Stimulated activated naive CD4-positive, alpha-beta T cell treated with Interleukin-2 at 50 U/mL for 16 hours (primary cell): ENCODE measurements around the gene HDAC4.

Source experiments
- DNase-seq: peaks from one replicate; lab custom pipeline; 2025; lab: John Stamatoyannopoulos, UW

HDAC4 gene

DNA sequence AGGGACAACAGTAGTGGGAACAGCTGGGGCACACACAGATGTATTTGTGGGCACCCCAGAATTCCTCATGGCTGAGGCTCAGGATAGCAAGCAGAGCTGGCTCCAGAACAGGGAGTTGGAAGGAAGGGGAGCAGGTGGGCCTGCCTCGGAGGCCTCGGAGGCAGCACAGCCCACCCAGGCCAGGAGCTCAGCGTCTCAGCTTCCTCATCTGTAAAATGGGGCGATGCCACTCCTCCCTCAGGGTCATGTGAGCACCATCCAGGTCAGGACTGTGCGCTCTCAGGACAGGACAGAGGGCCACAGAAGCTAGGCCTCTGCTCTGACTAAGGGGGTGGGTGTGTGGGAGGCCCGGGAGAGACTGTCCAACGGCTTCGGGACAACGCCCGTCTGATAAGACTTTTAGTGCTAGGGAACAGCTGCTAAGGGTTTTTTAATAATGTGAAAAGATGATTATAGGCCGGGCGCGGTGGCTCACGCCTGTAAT, 106.2 kb downstream of the HDAC4 start:
- DNase-seq, result no peak

DNA sequence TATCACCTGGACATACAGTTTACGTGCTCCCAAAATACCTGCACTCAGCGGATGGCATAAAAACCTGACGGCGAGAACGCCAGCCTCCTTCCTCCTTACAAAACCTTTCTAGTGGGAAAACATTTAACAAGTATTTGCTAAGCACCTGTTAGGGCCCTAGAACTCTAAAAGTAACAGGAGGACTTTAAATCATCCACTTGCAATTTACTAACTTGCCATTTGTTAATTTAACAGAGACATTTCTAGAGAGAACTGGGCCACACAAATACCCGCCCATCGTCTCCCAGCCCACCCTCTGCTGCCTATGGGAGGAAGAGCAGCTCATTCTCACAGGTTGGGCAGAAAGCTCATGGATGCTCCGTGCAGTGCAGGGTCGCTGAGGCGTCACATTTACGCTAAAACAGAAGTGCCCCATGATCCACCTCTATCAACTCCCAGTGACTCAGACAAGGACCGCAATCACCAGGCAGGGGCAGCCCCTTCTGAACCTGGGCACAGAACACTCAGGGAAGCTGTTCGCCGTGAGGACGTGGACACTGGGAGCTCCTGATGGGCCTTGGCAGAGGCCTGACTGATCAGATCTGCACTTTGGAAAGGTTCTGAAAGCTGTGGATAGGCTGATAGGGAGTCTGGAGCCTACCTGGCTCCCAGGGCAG, 106.9 kb downstream of the HDAC4 start:
- DNase-seq, result peak; percentile 59

DNA sequence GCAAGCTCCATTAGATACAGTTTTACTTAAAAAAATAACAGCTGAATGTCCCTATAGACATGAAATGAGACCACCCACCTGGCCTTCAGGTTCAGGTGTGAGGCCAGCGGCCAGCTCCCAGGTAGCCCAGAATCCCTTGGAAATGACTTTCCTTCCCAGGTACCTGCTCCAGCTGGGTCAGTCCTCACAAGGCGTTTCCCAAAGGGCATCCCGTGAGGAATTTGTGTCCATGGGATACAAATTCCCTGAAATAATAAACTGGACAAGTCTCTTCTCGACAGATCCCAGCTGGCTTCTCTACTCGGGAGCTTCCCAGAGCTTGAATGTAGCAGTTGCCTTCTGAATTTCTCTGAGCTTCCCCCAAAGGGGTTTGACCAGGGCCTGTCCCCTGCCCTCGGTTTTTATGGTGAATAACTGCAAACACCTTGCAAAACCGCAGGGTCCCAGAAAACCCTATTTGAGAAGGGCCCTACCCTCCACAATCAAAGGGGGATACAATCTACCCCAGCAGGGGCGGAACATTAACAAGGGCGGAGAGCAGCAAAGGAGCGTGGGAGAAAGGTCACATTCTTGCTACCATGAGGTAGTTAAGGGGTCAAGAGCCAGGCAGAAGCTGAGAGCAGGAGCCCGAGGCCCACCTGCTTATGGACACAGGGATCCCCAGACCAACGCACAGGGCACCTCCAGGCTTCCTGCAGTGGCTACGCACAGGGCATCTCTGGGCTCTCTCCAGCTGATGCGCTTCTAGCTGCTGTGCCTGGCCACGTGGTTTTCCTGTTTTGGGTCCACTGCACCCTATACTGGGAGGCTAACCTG, 107.7 kb downstream of the HDAC4 start:
- no peak for DNase-seq

DNA sequence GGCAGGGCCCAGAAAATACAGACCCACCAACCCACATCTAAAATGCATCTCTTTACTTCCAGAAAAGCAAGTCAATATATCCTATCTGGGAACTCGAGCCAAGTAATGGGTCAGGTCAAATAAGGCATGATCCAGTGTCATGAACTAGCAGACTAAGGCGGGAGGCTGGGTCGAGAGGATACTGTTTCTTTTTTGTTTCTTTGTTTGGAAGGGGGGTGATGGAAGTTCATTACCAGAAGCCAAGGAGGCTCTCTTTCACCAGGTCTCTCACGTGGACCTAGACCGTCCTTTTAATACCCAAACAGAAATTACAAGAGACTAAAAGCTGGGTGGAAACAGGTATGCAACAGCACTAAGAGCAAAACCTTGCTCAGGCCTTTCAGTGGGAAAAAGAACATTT, 108.3 kb downstream of the HDAC4 start:
- DNase-seq, result no peak

DNA sequence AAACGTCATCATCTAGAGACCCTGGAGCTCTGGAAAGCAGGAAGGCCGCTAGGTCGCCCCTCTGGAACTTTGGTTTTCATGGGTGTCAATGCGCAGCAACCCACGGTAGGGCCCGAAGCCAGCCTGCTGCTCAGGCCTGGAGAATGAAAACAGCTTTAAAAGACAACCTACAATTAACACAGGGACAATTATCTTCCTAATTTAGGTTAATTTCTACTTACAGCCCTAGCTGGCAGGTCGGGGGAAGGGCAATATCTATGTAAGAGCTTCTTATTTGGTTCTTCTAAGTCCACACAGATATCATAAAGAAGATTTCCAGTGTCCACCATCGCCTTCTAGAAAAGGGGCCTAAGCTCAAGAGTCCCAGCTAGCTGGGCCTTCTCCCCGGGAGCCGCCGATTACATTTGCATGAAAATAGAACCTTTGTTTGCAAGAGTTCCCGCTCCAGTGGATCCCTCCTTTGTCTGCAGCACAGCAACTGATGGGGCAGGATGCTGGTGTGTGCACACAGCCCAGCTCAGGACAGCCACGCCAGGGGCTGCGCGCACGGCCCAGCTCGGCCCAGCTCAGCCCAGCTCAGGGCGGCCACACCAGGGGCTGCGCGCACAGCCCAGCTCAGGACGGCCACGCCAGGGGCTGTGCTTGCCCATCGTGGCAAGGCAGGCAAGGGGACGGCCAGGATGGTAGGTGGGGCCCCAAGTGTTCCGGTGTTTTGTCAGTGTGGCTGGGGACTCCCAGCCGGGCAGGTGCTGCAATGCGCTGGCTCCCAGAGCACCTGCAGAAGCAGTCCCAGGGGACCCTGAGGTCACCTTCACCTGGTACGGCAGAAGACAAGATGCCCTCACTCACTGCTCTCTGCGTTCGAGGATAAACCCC, 109.1 kb downstream of the HDAC4 start:
- DNase-seq, result no peak

DNA sequence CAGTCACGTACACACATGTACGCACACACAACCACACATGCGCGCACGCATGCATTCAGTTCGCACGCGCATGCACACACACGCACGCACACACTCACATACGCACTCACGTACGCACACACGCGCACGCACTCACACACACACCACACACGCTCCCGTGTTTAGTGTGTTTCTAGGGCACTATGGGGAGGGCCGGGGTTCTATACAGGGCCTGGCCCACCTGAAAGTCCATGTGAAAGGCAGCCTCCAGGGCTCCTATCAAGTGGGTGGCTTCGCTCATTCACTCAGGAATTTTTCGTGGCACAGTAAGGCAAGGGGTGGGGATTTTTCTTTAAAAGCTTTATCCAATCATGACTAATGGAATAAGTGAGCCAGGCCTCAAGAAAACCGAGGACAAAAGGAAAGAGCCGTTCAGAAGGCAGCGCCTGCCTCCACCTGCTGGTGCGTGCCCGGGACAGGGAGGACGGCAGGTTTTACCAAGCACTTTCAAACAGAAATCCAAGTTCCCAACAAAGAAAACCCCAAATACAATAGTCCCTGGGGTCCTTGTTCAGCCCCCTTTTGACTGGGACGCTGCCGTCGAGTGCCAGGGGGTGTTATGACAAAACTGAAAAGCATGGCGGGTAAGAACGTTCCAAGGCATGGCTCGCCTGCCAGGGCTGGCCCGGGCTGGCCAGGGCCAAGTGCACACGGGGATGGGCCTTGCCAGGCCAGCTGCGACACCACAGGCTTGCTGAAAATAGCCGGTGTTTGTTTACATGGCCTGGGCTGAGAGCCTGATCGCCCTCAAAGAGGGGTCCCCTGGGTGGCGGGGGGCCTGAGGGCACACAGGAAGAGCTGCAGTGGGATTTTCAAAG, 110.0 kb downstream of the HDAC4 start:
- DNase-seq, result no peak

DNA sequence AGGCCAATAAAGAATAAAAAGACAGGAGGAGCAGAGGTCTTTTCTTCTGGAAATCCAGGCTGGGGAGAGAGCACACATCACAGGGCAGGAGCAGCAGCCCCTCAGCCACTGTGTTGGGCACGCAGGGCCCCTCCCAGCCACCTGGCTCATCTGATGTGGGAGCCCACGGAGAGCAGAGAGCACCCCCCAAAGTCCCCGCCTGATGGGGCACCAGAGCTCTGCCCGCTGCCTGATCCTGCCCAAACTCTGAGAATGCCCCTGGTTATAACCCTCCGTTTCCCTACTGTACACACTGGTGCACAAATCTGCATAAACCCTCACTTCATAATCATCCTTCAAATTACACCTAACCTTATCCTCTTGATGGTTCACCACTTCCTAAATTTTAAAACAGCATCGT, 111.3 kb downstream of the HDAC4 start:
- DNase-seq, result no peak

DNA sequence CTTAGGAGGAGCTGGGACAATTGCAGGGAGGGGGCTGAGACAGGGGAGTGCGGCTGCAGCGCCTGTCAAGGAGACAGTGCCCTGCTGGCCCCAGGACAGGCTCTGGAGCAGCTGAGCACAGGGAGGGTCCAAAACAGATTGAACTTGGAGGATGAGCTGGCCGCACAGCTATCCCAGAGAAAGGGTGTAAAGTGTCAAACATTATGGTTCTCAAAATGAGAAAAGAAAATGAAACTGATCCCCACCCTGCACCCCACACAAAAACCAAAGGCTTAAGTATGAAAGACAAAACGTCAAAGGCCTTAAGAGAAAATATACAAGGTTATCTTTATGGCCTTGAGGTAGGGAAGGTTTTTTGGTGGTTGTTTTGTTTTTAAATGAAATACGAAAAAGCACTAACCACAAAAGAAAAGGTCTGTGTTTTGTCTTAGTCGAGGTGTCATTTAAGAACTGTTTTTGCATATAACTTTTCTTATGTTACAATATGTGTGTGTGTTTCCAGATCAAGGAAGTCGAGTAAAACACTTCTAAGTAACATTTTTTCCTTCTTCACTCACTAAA, 111.8 kb downstream of the HDAC4 start:
- DNase-seq, result peak; percentile 28

DNA sequence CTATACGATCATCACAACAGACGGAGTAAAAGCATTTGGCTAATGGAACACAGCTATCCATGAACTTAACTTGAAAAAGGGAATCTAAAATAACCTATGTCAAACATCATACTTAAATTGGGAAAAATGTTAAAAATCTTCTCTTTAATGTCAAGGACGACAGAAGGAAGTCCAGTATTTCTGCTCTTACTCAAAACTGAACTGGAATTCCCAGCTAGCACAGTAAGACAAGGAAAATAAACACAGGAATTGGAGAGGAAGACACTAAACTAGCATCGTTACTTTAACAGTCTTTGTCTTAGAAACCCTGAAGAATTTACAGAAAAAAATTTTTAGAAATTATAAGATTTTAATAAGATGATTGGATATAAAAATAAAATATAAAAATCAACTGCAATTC, 112.6 kb downstream of the HDAC4 start:
- no peak for DNase-seq

DNA sequence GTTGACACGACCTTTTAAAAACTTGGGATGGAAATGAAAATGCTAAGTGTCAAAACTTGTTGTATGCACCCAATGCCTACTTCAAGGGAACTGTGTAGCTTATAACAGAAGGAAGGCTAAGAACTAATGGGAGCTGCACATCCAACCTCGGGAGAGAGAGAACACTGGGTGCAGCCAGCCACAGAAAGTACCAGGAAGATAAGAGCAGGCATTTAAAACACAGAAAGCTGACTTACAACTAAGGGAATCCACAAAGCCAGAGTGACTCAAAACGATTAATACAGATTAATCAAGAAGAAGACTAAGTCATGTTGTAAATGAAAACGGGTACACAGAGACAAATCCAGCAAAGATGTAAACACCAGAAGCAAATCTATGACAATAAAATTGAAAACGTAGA, 113.4 kb downstream of the HDAC4 start:
- DNase-seq, result no peak

DNA sequence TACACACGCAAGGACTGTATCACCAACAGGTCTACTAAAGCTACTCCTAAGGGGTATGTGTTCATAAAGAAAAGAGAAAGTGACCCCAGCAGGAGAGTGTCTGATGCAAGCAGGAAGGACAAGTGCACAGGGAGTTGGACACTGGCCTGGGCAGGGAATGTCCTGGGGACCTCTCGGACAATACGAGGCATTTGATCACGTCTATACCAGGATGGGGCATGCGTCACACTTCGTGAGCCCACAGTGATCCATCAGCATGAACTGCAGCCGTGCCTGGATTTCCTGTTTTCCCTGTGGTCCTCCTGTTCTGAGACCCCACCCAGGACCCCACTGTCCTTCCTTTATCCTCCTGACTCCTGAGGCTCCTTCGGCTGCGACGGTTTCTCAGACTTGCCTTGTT, 113.9 kb downstream of the HDAC4 start:
- no peak for DNase-seq

DNA sequence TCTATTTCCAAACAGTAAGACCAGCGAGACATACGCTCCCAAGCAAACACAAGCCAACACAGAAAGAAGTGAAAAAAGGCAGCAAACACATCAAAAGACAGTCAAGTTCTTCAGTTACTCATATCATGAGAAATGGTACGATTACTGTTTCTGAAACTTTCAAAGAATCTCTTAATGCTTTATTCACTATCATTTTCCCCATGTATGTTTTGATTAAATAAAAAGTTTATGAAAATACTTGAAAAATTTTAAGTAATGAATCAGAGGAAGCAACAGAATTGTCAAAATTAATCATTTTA, 114.9 kb downstream of the HDAC4 start:
- no peak for DNase-seq

DNA sequence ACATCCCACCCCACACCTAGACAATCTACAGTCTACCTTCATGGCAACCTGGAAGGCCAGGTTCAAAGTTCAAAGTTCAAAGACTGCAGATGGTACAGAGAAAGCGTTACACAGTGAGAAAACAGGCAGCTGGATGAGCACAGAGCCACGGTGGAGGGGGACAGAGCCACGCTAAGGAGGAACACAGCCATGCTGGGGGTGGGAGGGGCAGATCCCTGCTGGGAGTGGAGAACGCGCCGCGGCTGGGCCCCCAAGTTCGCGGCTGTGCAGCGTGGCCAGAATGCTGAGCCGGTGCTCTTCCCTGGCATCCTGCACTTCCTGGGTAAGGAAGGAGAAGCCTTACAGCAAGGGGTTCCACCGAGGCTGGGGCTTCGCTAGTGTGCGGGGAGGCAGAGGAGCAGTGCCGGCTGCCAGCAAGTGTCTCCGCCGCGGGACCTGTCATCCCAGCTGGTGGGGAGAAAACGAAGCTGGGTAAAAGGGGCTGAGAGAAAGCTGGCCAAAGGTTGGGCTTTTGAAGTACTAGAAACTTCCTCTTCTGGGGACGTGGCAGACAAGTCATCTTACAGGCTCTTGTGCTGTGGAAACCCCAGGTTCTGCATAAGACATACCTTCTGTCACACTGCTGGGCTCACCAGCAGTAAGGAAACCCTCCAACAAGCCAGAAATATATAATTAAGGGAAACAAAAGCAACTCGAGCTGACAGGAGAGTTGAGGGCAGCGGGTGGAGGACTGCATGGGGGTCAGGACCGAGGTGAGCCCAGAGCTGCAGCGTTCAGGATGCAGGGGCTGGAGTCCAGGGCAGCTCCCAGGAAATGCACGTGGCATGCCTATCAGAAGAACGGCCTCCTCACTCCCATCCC, 115.5 kb downstream of the HDAC4 start:
- DNase-seq, result no peak

DNA sequence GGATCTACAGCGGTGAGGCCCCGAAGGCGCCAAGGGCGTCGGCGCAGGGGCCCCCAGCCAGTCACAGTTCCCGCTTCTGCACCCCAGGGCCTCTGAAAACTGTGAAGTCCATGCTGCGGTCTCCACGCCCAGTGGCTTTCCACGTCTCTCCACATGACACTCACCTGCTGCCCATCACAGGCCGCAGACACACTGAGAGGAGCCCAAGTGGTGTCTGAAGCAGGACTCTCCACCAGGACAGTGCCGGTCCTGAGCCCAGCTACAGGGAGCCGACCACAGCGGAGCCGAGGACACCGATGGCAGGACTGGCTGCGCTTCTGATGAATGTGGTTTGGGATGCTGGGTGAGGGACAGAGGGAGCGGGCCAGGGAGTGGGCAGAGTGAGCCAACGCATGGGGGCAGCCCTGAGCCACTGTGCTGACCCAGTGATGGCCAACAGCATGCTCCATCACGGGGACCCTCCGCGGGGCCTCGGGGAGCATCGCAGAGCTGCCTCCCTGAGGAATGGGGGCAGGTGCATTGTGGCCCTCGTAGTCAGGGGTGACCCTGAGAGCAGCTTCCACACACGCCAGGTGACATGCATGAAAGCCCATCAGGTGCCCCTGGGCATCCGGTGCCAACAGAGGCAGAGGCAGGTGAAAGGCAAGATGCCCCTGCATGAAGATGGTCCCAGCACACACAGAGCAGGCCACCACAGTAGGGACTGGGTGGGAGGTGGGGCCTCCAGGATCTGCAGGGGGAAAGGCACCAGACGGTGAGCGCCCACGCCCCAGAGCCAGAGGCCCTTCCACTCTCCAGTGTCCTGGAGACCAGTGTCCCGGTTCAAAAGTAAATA, 116.6 kb downstream of the HDAC4 start:
- DNase-seq, result no peak

DNA sequence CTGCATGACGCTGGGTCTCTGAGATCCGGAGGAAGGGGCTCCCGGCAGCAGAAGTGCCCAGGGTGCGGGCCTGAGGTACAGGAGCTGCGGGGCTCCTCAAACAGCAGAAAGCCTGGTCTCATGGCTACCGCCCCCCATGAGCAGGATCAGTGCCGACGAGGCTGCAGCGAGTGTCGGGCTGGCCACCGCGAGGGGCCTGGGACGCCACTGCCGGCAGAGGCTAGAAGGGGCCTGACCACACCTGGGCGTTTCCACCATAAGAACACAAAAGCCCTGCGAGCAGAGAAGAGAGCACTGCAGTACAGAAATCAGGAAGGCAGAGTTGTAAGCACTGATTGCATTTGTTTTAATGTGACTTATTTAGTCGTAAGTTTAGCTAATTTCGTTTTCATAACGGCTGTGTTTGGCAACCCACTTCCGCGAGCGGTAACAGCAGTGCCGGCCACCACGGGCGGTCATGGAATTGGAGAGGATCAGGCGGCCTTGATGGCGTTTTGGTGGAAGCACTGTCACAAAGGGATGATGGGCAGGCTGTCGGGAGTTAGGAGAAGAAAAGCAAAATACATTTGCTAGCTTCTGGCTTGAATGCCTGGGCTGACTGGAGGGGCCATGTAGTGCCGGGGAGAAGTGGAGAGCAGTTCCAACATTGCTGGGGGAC, 117.4 kb downstream of the HDAC4 start:
- DNase-seq, result no peak

DNA sequence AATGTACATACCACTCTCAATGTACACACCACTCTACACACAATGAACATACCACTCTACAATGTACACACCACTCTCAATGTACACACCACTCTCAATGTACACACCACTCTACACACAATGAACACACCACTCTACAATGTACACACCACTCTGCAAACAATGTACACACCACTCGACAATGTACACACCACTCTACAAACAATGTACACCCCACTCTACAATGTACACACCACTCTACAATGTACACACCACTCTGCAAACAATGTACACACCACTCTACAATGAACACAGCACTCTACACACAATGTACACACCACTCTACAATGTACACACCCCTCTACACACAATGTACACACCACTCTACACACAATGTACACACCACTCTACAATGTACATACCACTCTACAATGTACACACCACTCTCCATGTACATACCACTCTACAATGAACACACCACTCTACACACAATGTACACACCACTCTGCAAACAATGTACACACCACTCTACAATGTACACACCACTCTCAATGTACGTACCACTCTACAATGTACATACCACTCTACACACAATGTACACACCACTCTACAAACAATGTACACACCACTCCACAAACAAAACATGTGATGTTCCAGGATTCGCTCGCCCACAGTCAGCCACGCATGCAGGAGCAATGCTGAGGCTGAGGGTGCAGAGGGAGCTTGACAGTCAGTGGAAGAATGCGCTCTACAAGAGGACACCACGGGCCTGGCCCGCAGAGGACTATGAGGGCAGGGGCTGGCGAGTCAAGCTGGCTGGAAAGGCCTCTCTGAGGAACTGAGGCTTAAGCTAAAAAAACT, 118.2 kb downstream of the HDAC4 start:
- DNase-seq, result no peak

DNA sequence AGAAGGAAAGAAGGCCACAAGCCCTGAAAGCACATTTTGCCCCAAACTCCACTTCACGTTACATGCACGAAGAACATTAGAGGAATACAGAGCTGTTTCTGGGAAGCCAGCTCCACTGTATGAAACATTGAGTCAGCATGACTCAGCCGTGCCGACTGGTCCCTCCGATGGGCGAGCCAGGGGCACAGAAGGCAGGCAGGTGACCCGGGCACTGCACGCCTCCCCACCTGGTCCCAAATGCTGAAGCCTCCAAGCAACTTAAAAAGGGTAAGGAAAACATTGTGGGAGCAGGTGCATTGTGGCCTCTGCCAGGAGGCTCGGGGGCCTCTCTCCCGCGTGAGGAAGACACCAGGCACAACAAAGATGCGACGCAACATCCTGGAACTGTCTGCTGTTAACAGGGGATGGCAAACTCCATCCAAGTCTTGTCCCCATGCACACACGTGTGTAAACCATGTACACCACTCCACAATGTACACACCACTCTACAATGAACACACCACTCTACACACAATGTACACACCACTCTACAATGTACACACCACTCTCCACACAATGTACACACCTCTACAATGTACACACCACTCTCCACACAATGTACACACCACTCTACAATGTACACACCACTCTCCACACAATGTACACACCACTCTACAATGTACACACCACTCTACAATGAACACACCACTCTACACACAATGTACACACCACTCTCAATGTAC, 120.4 kb downstream of the HDAC4 start:
- DNase-seq, result peak; percentile 47
